ENCODE results near the gene LCOR. TPM values are rescaled to one million over a fixed set of nuclear protein-coding genes. Genes with fewer than 3 reads are reported as not detected.

LCOR gene
- total RNA-seq, 1 experiment from 2014 or later: 23.9 TPM

GRCh38 chr10:96835899-96836298 is 3.8 kb downstream of the LCOR start:
- DNase-seq (ENCODE audit: low spot score) (no peak), ATAC-seq (no peak)
- Mint-ChIP-seq H3K27ac (peak overlapping the region; percentile 95), H3K9me3 (no peaks in the 10 kb centered on the region), H3K4me1 (peaks cover 45% of the 10 kb centered on the region), H3K36me3 (peaks cover 2% of the 10 kb centered on the region; the same call in 1 of the 2 replicates), H3K4me3 (0 out of 2 replicates have a peak overlapping the region, but pooled peaks have one; percentile 29), H3K27me3 (ENCODE audit: low read depth) (no peaks in the 10 kb centered on the region)
- ChIA-PET POLR2A (no interaction called here), CTCF (no interaction called here)
- TF ChIP-seq GABPB1 (CRISPR knock-in tag; IDR thresholded peaks at IDR 0.05): peak; percentile 69; the same call in 1 of the 2 replicates
- TF ChIP-seq, protein P1, sequence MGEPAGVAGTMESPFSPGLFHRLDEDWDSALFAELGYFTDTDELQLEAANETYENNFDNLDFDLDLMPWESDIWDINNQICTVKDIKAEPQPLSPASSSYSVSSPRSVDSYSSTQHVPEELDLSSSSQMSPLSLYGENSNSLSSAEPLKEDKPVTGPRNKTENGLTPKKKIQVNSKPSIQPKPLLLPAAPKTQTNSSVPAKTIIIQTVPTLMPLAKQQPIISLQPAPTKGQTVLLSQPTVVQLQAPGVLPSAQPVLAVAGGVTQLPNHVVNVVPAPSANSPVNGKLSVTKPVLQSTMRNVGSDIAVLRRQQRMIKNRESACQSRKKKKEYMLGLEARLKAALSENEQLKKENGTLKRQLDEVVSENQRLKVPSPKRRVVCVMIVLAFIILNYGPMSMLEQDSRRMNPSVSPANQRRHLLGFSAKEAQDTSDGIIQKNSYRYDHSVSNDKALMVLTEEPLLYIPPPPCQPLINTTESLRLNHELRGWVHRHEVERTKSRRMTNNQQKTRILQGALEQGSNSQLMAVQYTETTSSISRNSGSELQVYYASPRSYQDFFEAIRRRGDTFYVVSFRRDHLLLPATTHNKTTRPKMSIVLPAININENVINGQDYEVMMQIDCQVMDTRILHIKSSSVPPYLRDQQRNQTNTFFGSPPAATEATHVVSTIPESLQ (CRISPR knock-in tag; IDR thresholded peaks at IDR 0.05): no peak

- ATAC-seq: no peak
- no peak for DNase-seq (ENCODE audit: low spot score)
- peaks cover 2% of the 10 kb centered on the region; the same call in 1 of the 2 replicates for H3K36me3 Mint-ChIP-seq
- no peak overlapping the region for H3K4me3 Mint-ChIP-seq
- no peaks in the 10 kb centered on the region for H3K9me3 Mint-ChIP-seq
- H3K27ac Mint-ChIP-seq: no peak overlapping the region
- peaks cover 50% of the 10 kb centered on the region for H3K4me1 Mint-ChIP-seq
- TF ChIP-seq GRHL2 (CRISPR knock-in tag; IDR thresholded peaks at IDR 0.05; ENCODE audit: insufficient replicate concordance, severe bottlenecking): no peak
- TF ChIP-seq ZNF423 (CRISPR knock-in tag; IDR thresholded peaks at IDR 0.05): no peak
- TF ChIP-seq RELA (CRISPR knock-in tag; IDR thresholded peaks at IDR 0.05; ENCODE audit: borderline replicate concordance): no peak
- no peak for TF ChIP-seq ZNF317 (CRISPR knock-in tag; IDR thresholded peaks at IDR 0.05; ENCODE audit: borderline replicate concordance, low read depth)
- no peak for TF ChIP-seq SOX15 (CRISPR knock-in tag; IDR thresholded peaks at IDR 0.05)
- TF ChIP-seq, protein P2, sequence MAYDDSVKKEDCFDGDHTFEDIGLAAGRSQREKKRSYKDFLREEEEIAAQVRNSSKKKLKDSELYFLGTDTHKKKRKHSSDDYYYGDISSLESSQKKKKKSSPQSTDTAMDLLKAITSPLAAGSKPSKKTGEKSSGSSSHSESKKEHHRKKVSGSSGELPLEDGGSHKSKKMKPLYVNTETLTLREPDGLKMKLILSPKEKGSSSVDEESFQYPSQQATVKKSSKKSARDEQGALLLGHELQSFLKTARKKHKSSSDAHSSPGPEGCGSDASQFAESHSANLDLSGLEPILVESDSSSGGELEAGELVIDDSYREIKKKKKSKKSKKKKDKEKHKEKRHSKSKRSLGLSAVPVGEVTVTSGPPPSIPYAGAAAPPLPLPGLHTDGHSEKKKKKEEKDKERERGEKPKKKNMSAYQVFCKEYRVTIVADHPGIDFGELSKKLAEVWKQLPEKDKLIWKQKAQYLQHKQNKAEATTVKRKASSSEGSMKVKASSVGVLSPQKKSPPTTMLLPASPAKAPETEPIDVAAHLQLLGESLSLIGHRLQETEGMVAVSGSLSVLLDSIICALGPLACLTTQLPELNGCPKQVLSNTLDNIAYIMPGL (CRISPR knock-in tag; IDR thresholded peaks at IDR 0.05): no peak
- no peak for TF ChIP-seq GTF2I (CRISPR knock-in tag; conservative IDR thresholded peaks at IDR 0.05)
- TF ChIP-seq FOXJ3 (CRISPR knock-in tag; IDR thresholded peaks at IDR 0.05; ENCODE audit: borderline replicate concordance): no peak
- no peak for TF ChIP-seq ZNF281 (CRISPR knock-in tag; IDR thresholded peaks at IDR 0.05)
- no peak for TF ChIP-seq PREB (CRISPR knock-in tag; IDR thresholded peaks at IDR 0.05; ENCODE audit: borderline replicate concordance)
- TF ChIP-seq TP53 (CRISPR knock-in tag; IDR thresholded peaks at IDR 0.05): no peak
- TF ChIP-seq, protein P3, sequence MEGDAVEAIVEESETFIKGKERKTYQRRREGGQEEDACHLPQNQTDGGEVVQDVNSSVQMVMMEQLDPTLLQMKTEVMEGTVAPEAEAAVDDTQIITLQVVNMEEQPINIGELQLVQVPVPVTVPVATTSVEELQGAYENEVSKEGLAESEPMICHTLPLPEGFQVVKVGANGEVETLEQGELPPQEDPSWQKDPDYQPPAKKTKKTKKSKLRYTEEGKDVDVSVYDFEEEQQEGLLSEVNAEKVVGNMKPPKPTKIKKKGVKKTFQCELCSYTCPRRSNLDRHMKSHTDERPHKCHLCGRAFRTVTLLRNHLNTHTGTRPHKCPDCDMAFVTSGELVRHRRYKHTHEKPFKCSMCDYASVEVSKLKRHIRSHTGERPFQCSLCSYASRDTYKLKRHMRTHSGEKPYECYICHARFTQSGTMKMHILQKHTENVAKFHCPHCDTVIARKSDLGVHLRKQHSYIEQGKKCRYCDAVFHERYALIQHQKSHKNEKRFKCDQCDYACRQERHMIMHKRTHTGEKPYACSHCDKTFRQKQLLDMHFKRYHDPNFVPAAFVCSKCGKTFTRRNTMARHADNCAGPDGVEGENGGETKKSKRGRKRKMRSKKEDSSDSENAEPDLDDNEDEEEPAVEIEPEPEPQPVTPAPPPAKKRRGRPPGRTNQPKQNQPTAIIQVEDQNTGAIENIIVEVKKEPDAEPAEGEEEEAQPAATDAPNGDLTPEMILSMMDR (IDR thresholded peaks at IDR 0.05): no peak
- TF ChIP-seq CBFB (CRISPR knock-in tag; IDR thresholded peaks at IDR 0.05; ENCODE audit: low read depth): no peak
- no peak for TF ChIP-seq TEAD4 (CRISPR knock-in tag; IDR thresholded peaks at IDR 0.05)
- TF ChIP-seq PRDM15 (CRISPR knock-in tag; IDR thresholded peaks at IDR 0.05): no peak
- no peak for TF ChIP-seq FOXP1 (CRISPR knock-in tag; IDR thresholded peaks at IDR 0.05; ENCODE audit: borderline replicate concordance)
- TF ChIP-seq NR1H2 (CRISPR knock-in tag; IDR thresholded peaks at IDR 0.05): no peak
- no peak for TF ChIP-seq RORB (CRISPR knock-in tag; IDR thresholded peaks at IDR 0.05)
- no peak for TF ChIP-seq KAT7 (CRISPR knock-in tag; IDR thresholded peaks at IDR 0.05; ENCODE audit: borderline replicate concordance)
- TF ChIP-seq ZNF121 (CRISPR knock-in tag; IDR thresholded peaks at IDR 0.05): no peak
- no peaks in the 10 kb centered on the region for H3K27me3 Mint-ChIP-seq (ENCODE audit: low read depth)
- CTCF ChIA-PET: no interaction called here
- POLR2A ChIA-PET: no interaction called here
Observed at GRCh38 chr10:96838529-96838928, 6.4 kb downstream of the LCOR start.
